AG10803 (cell line): ENCODE data around the gene XRCC6.
"Not testable (repeated sequence)": the region's sequence is repeated elsewhere in the genome, so short reads cannot be mapped to it uniquely, and the experiment has no call there.

Source experiments
- DNase-seq: peaks from one replicate; pipeline ENCODE4 v3.0.0; 2010; ENCODE audit warnings: low read depth
- H3K4me3 ChIP-seq: 2 replicates; pipeline ENCODE4 v1.5.1; 2011; ENCODE audit warnings: mild to moderate bottlenecking, low read length, control low read depth
- CTCF ChIP-seq: conservative IDR thresholded peaks from 2 replicates; pipeline ENCODE4 v1.5.1; 2011; ENCODE audit warnings: mild to moderate bottlenecking, low read length, control low read depth, inconsistent platforms

XRCC6 gene

GRCh38 chr22:41661088-41661487, 40.0 kb downstream of the XRCC6 start:
- no peak for TF ChIP-seq CTCF
- no peak for DNase-seq
- no peak overlapping the region for H3K4me3 ChIP-seq

GRCh38 chr22:41661713-41662112, 40.6 kb downstream of the XRCC6 start:
- no peak for TF ChIP-seq CTCF
- DNase-seq = no peak
- H3K4me3 ChIP-seq = no peak overlapping the region

GRCh38 chr22:41663594-41663993, 42.5 kb downstream of the XRCC6 start:
- not testable (repeated sequence) for DNase-seq, H3K4me3 ChIP-seq

- H3K4me3 ChIP-seq = no peak overlapping the region
- DNase-seq = no peak
- TF ChIP-seq CTCF = no peak
Measured at GRCh38 chr22:41664490-41664889, 43.4 kb downstream of the XRCC6 start.

GRCh38 chr22:41664951-41665350, 43.9 kb downstream of the XRCC6 start:
- no peak overlapping the region for H3K4me3 ChIP-seq
- no peak for TF ChIP-seq CTCF
- DNase-seq = no peak

- DNase-seq = peak; percentile 94
- H3K4me3 ChIP-seq = no peak overlapping the region
- no peak for TF ChIP-seq CTCF
Measured at GRCh38 chr22:41668971-41669911, 48.1 kb downstream of the XRCC6 start.

GRCh38 chr22:41672096-41672495, 51.0 kb downstream of the XRCC6 start:
- DNase-seq, H3K4me3 ChIP-seq: not testable (repeated sequence)

- H3K4me3 ChIP-seq = no peak overlapping the region
- DNase-seq = peak; percentile 53
- peak; percentile 65 for TF ChIP-seq CTCF
Measured at GRCh38 chr22:41672780-41673509, 51.9 kb downstream of the XRCC6 start.
